ENCODE results near the gene ZNF45.

DNA sequence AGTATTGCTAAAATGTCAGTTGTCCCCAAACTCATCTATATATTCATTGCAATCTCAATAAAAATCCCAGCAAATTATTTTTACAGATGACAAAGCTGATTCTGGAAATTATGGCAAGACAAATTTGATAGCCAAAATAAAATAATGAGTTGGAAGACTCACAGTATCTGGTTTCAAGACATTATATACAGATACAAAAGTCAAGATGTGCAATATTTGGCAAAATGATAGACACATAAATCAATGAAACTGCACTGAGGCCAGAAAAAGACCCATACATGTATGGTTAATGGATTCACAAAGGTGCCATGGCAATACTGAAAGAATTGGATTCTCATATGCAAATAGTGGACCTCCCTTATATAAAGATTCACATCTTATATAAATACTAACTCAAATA, 24.2 kb downstream of the ZNF45 start:
- TF ChIP-seq, protein P1, sequence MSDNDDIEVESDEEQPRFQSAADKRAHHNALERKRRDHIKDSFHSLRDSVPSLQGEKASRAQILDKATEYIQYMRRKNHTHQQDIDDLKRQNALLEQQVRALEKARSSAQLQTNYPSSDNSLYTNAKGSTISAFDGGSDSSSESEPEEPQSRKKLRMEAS (IDR thresholded peaks at IDR 0.05; ENCODE audit: low read depth, low read length), result no peak
- no peak for TF ChIP-seq CTCF (IDR thresholded peaks at IDR 0.05; ENCODE audit: low read depth, low read length)
- no peak for TF ChIP-seq POLR2A (IDR thresholded peaks at IDR 0.05; ENCODE audit: extremely low read depth, insufficient read length)
- TF ChIP-seq MYC (IDR thresholded peaks at IDR 0.05; ENCODE audit: low read depth, low read length), result no peak

Measured in NB4 (cell line).